NCI-H69 (cell line): ENCODE data around the gene AK8.

Experiments
- DNase-seq: peaks from one replicate; lab custom pipeline; 2025; lab: John Stamatoyannopoulos, UW

Gene AK8, protein sequence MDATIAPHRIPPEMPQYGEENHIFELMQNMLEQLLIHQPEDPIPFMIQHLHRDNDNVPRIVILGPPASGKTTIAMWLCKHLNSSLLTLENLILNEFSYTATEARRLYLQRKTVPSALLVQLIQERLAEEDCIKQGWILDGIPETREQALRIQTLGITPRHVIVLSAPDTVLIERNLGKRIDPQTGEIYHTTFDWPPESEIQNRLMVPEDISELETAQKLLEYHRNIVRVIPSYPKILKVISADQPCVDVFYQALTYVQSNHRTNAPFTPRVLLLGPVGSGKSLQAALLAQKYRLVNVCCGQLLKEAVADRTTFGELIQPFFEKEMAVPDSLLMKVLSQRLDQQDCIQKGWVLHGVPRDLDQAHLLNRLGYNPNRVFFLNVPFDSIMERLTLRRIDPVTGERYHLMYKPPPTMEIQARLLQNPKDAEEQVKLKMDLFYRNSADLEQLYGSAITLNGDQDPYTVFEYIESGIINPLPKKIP

DNA sequence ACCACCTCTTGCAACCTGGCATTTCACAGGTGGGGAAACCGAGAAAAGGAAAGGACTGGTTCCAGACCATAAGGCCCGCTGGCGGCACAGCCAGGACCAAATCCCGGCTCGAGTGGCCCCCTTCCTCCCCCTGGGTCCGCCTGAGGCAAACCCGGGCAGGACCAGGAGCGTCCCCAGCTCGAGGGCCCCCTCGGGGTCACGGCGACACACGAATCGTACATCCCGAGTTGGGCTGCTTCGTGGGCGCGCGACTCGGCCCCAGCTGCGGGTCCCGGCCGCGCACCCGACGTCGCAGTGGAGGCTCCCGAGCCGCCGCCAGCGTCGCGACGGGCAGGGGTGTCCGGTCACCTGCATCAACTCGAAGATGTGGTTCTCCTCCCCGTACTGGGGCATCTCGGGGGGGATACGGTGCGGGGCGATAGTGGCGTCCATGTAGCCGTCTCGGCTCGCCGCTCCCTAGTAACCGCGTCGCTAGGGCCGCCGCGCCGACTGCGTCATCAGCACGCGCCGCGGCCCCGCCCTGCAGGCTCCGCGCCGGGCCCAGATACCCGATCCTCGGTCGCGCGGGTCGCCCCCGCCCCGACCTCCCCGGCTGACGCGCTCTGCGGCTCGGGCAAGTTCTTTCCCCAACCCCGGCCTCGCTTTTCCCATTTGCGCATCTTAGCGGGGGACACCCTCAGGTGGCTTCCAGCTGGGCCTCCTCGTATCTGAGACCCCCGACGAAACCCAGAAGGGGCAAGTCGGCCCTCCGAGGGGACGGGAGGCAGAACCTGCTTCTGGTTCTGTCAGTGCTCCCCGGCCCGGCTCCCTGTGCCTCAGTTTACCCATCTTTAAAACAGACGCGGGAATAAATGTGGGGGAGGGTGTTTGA, at the start of gene AK8:
Gene AK8, minus strand, starts transcription at position 461 of the 871 bp plus-strand sequence. Its CDS starts 29 bp downstream, at position 432.
- DNase-seq, result peak; percentile 92

DNA sequence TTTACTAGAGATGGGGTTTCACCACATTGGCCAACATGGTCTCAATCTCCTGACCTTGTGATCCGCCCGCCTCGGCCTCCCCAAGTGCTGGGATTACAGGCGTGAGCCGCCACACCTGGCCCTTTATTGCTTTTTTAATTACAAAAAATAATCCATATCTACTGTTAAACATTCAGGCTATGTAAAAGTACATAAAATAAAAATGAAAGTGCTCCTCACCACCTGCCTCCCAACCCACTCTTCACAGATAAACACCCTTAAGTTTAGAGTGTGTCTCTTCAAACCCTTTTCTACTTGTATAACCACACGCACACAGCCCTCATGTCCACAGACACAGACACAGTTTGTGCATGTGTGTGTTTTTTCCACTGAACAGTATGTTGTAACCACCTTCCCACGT, 49.6 kb upstream of the AK8 start:
- DNase-seq, result no peak

DNA sequence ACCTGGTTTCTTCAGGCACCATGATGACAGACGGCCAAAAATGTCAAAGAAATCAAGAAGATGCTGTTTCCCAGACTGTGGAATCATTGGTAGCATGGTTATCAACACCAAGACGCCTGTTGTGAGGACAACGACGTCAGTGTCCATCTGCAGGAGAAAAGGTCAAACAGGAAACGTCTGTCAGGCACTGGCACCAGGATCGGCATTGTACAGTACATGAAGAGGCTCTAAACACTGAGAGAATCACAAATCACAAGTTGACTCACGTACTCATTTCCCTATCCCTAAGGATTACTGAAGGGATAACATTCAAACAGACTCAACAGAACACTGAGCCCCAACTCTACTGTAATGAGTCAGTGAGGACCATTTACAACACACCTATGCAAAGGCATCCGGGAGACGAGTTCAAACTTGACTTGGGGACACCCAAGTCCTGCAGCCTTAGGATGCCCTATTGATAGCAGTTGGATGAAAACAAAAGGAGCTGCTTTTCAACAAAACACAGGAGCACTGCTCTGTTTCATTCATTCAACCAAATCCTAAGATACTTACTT, 45.3 kb upstream of the AK8 start:
- DNase-seq, result no peak

DNA sequence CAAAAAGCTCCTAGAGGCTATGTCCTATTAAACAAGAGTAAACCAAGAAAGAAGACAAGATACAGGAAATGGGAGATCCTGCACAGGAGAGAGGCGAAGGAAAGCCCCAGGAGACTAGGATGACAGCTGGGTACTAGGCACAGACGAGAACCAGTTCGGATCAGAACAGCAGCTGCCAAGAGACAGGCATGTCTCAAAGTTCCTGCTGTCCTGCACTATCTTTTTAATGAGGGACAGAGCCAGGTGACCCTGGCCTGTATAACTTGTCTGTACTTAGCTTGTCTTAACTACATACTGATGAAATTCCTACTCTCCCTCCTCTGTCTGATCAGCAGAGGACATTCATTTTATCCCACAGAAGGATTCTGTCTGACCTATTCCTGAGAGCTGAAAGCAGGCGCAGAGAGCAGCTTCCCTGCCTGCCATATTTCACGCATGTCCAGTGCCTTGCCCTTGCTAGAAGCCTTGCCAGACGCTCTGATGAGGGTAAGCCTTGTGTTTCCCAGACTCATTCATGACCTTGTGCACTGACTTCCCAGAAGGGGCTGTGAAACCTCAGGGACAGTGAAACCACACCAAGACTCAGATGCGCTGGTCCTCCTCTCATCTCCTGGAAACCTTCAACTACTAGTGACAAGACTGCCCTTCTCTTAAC, 41.7 kb upstream of the AK8 start:
- DNase-seq, result no peak

DNA sequence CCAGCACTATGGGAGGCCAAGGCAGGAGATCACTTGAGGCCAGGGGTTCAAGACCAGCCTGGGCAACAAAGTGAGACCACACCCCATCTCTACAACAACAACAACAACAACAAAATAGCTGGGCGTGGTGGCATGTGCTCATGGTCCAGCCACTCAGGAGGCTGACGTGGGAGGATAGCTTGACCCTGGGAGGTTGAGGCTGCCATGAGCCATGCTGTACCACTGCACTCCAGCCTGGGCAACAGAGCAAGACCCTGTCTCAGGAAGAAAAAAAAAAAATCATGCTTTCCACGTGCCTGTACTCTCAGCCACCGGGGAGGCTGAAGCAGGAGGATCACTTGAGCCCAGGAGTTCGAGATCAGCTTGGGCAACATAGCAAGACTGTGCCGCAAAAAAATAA, 36.8 kb upstream of the AK8 start:
- no peak for DNase-seq

DNA sequence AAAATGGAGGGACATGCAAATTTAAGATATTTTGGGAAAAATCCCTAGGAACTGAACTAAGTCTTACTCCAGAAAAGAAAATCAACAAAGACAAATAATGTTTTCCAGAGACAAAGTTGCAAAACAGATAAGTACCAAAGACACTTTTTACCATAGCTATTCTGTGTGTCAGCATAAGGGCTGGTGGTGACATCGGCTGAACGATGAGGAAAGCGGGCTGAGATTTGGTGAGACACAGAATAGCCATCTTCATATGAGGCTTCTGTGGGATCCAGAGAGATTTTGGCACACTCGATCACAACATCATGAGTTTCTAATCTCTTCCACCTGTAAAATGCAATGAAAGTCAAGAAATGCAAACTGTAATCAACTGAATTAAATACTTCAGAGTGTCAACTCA, 34.0 kb upstream of the AK8 start:
- no peak for DNase-seq

DNA sequence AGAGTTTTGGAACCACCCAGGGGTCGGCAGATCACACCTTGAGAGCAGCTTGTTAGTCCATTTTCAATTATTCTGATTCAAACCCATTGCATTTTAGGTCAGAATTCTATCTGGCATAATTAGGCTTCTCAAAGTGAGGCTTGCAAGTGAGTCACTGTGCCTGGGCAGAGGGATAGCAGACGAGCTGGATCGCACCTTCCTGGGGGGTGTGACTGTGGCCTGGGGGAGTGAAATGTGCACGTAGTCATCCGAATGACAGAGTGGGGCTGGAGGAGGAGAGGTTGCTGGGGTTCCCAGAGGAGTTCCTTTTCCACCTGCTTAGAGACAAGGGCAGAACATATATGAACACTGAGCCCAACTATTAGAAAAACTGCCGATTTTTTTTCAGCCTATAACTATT, 32.3 kb upstream of the AK8 start:
- DNase-seq, result no peak

DNA sequence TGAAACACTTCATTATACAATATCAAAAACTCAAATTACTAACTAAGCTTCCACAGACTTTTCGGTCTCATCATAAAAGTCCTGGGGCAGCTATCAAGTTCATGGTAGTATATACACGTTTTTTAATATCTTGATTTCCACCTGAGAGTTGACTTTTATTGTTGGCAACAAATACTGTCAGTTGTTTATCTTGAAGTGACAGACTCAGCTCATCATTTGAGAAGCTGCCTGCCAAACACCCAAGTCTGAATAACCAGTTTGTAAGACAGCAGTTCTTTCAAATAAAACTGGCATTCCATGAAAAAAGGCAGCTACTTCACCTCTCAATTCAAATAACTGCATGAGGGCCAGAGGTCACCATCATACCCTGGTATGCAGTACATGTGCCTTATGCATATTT, 31.2 kb upstream of the AK8 start:
- no peak for DNase-seq

DNA sequence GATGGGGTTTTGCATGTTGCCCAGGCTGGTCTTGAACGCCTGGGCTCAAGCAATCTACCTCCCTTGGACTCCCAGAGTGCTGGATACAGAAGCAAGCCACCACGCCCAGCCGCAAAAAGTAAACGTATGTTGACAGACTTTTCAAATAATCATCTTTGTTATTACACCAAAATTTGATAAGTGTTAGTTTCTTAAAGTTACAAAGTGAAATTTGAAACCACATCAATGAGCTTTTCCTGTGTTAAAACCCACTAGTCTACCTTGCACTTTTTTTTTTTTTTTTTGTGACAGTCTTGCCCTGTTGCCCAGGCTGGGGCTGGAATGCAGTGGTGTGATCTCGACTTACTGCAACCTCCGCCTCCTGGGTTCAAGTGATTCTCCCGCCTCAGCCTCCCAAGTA, 30.6 kb upstream of the AK8 start:
- DNase-seq, result no peak

DNA sequence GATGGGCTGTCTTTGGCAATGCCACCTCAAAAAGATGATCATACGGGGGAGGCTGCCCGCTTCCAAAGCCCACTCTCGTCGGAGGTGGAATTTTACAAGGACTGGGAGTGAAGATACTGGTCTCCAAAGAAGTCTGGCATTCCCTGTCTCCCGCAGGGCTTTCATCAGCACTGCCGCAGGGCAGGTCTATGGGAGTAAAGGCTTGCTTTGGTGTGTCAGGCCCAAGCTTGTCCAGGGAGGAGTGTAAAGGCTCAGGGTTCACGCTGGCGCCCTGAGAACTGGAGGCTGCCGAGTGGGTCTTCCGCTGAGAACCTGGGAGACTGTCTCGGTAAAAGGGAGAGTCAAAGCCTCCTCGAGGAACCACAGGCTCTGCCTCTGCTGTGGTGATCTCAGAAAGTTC, 27.6 kb upstream of the AK8 start:
- DNase-seq, result no peak

DNA sequence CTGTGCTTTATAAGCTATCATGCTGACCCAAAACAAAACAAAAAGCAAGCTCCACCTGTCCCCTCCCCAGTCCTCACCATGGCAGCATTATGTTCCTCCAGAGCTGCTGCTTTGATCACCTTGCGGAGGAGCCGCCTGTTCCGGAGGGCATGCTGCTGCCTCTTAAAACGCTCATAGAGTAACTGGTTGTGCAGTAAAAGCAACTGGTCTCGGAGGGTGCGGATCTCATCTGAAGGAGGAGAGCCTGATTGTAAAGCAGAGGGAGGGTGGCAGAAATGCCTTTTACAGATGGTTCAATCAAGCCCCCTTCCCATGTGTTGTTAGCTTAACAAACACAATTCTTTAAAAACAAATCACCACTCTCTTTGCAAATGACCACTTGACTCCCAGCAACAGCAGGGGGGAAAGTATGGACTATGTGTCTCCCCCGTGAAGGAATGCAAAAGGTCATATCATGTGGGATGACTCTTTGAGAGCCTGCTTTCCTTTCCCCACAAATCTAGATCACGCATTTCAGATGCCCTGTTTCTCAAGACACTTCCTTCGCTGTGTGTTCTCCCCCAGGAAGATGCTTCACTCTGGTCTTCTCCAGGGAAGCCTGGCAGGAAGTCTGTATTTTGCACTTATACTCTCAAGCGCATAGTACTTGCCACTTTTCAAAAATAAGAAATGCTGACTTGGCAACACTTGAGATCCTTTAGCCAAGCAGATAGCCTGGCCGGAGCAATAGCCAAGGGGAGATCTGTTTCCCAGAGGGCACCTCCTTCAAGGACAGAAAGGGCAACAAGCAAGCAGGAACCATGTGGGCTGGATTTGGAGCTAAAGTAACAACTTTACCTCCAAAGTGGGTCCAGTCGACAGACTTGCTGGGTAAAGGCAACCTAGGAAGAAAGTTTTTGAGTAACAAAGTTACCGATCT, 25.7 kb upstream of the AK8 start:
- DNase-seq, result no peak

DNA sequence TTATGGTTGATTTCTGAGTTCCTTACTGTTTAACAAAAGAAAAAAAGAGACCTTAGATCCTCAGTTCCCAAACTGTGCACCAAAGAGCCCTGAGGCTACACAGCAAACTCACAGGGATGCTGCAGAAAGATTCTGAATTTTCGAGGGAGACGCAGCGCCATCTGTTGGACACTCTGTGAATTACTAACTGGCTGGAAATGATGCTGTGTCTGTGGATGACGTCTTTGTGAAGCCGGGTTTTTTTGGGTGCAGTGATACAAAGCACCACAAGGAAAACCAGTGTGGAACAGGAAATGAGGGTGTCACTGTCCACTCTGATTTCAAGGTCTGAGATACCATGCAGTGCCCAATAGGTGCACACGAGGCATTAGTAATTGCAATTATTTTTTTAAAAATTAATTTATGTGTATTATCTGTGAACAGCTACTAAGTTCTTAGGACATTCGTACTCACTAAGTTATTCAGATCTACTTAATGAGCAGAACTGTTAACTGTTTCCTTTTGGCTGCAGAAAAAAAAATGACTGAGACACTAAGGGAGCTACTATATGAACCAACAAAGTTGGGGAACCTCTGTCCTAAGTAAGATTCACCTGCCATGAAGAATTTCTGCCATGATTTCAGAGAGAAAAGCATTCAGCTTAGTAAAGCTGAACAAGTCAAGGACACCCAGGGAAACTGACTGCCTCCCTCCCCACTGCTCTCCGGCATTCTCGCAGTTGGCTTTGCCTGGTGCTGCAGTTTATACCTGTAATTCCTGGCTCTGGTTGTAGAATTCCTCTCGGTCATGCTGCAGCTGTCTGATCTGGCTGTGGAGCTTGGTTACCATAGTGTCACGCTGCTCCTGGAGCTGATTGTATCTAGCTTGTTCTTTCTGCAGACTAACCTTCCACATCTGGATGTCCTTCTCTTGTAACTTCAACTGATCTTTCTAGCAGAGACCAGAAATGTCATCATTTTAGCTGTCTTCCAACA, 24.1 kb upstream of the AK8 start:
- DNase-seq, result peak; percentile 73

DNA sequence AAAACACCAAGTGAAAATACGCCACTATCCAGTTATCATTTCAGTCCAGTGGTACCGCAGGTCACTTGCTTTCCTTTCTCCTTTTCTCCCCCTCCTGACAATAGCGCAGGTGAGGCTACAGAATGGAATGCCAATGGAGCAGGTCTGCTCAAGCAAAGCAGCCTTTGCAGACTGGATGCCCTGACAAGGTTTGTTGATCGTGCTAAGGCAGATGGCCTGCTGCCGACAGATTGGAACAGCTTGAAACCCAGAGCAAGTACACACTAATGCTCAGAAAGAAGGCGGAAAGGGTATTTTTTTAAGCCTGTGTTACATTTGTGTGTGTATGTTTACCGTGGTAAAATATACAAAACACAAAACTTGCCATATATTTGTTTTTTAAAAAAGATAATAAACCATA, 20.0 kb upstream of the AK8 start:
- DNase-seq, result no peak

DNA sequence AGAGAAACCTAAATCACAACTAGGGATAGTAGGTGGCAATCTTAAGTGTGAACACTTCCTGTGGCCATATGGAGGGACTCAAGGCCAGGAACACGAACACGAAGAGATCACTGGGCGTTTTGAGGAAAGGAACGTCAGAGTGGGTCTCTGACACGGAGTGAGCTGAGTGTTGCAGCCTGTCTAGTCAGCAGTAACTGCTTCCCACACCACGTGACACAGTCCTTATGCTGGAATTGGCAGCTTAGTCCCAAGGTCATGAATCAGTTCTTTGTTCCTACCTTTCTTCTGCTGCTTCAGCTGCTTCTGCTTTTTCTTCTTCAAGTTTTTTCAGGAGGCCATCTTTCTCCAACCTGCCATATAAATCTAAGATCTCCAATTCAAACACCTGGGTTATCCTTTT, 18.8 kb upstream of the AK8 start:
- no peak for DNase-seq

DNA sequence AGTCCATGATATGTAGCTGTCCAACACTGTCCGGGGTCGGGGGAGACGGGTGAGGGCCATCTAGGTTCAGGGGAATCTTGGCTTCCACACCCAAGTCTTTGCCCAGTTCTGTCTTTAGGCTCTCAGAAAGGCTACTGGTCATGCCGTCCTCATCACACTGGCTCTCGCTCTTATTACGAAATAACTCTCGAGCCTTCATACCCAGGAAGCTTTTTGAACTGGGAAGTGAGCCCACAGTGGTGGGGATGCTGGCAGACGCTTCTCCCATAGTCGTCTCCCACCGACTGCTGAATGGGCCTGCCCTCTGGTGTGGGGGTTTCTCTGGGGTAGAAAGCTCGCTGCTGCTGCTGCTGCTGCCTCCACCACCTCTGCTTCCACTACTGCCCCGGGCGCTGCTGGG, 18.2 kb upstream of the AK8 start:
- no peak for DNase-seq

DNA sequence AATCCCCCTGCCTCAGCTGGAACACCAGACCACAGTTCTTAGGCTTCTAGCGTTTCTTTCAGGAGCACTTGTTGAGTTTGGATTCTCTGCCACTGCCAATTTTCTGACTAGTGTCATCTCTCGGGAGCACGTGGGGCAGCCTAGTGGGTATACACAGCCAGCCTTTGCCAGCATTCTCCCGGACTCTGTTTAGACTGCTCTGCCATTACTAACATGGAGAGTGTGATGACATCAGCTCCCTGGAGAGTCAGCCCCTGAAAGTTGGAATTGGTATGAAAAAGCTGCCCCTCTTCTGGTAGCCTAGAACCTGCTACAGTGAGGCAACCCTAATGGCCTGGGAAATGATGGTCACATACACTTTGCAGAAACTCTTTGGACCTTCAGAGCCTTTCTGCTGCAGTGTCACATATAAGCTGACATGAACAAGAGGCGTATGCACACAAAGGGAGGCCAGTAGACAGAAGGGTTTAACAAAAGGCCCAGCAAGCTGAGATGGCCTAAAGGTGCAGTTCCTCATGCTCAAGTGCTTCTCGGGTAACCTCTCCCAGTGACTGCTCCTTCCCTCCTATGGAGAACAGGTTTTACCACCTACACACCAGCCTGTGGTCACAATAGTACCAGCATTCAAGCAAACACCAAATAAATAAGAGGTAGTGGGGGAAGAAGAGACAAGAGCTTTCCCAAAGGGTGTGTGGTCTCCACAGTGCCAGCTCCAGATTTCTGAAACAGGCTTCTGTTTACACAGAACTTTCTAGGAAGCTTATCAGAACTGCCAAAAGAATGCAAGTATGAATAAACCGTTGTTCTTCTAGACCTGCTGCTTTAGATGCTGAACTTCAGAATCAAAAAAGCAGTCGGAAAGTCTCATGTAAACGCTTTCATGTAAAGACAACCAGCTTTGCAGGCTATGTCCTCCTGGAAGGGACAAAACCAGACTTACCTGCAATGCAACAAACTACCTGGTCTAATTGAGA, 17.1 kb upstream of the AK8 start:
- no peak for DNase-seq

DNA sequence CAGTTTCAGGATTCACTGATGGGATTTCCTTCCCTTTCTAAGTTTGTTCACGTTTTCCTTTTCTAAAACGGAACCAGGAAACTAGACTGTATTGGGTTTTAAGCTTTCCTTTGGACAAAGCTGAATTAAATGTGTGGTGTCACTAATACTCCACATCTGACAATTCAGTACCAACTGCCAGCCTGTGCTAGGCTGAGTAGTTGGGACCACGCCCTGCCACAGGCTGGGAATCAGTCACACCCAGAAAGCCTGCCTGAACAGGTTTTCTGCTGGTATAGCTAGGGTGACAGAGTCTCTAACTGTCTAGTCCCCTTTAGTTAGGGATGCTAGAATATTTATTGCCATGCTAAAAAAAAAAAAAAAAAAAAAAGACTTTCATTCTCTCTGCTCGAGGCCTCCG, 16.3 kb upstream of the AK8 start:
- no peak for DNase-seq

DNA sequence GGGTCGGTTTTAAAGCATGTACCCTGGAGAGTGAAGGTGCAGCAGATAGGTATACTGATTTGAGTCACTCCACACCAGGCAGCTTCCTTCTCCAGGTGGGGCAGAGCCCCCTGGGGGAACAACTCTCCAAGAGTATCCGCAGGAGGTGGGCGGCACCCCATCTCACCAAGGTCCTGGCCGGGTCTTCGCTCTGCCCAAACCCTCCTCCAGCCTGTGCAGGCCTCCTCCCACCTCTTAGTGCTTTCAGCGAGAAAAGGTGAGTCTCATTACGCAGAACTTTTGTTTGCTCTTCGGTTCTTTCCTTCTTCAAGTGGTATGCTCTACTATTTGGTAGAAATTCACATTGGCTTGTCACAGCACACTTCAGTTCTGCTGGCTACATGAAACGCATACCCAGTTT, 14.3 kb upstream of the AK8 start:
- DNase-seq, result no peak

DNA sequence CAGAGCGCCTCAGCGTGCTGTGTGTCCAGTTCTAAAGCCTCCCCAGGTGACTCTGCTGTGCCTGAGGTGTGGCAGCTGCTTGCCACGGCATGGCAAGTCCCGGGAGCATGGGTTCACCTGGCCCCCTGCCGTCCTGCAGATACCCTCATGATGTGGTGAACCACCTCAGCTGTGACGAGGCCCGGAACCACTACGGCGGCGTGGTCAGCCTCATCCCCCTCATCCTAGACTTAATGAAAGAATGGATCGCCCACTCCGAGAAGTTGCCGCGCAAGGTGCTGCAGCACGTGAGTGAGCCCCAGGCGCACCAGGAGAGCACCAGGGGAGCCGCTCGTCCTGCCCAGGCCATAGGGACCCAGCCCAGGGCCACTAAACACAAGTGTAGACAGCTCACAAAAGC, 10.1 kb upstream of the AK8 start:
- DNase-seq, result no peak
